Astrocyte (in vitro differentiated cells and primary cell): ENCODE data around the gene ADCY5. TPM values are rescaled to one million over a fixed set of nuclear protein-coding genes. Genes with fewer than 3 reads are reported as not detected.

Source experiments
- DNase-seq: peaks from one replicate; pipeline ENCODE4 v3.0.0-alpha.2; 2010; ENCODE audit warnings: low read depth
- FAIRE-seq: peaks from 2 replicates; lab custom pipeline; 2011; peaks lifted over from hg19 to GRCh38; lab: Jason Lieb, UNC
- H2AFZ ChIP-seq: 2 replicates; pipeline ENCODE4 v1.6.0; 2012; ENCODE audit warnings: low read depth, low read length, inconsistent platforms
- H3K27ac ChIP-seq: 2 replicates; pipeline ENCODE4 v1.5.1; 2011; ENCODE audit warnings: low read depth, low read length, inconsistent platforms
- H3K27me3 ChIP-seq: 2 replicates; pipeline ENCODE4 v1.6.0; 2011; ENCODE audit warnings: low read length, inconsistent platforms; ENCODE audit not compliant: insufficient read depth
- H3K36me3 ChIP-seq: 2 replicates; pipeline ENCODE4 v1.5.1; 2011; ENCODE audit warnings: low read length, inconsistent platforms; ENCODE audit not compliant: insufficient read depth
- H3K4me1 ChIP-seq: 2 replicates; pipeline ENCODE4 v1.5.1; 2011; ENCODE audit warnings: low read length, inconsistent platforms; ENCODE audit not compliant: insufficient read depth
- H3K4me2 ChIP-seq: 2 replicates; pipeline ENCODE4 v1.6.0; 2012; ENCODE audit warnings: low read length, inconsistent platforms
- H3K4me3 ChIP-seq: 2 replicates; pipeline ENCODE4 v1.5.1; 2011; ENCODE audit warnings: low read depth, mild to moderate bottlenecking, low read length, inconsistent platforms; ENCODE audit not compliant: insufficient read depth
- H3K79me2 ChIP-seq: 2 replicates; pipeline ENCODE4 v1.6.0; 2012; ENCODE audit warnings: mild to moderate bottlenecking, low read length, inconsistent platforms; ENCODE audit not compliant: insufficient read depth
- H3K9ac ChIP-seq: 2 replicates; pipeline ENCODE4 v1.6.0; 2012; ENCODE audit warnings: mild to moderate bottlenecking, low read length, inconsistent platforms
- H3K9me3 ChIP-seq: 2 replicates; pipeline ENCODE4 v1.5.1; 2012; ENCODE audit warnings: low read depth, mild to moderate bottlenecking, low read length, inconsistent platforms; ENCODE audit not compliant: insufficient read depth
- H4K20me1 ChIP-seq: 2 replicates; pipeline ENCODE4 v1.6.0; 2012; ENCODE audit warnings: low read length, inconsistent platforms; ENCODE audit not compliant: insufficient read depth
- H3K27ac Mint-ChIP-seq: one replicate; pipeline ENCODE4 v1.8.0; 2021; ENCODE audit warnings: mild to moderate bottlenecking, mixed read lengths; ENCODE audit not compliant: unreplicated experiment
- H3K27me3 Mint-ChIP-seq: one replicate; pipeline ENCODE4 v1.8.0; 2021; ENCODE audit warnings: low read depth, mixed read lengths; ENCODE audit not compliant: unreplicated experiment
- H3K36me3 Mint-ChIP-seq: one replicate; pipeline ENCODE4 v1.8.0; 2021; ENCODE audit warnings: low read depth, mixed read lengths; ENCODE audit not compliant: unreplicated experiment
- H3K4me1 Mint-ChIP-seq: one replicate; pipeline ENCODE4 v1.8.0; 2021; ENCODE audit warnings: low read depth, mixed read lengths; ENCODE audit not compliant: unreplicated experiment
- H3K4me3 Mint-ChIP-seq: one replicate; pipeline ENCODE4 v1.8.0; 2021; ENCODE audit warnings: mild to moderate bottlenecking, moderate library complexity, mixed read lengths; ENCODE audit not compliant: unreplicated experiment
- H3K9me3 Mint-ChIP-seq: one replicate; pipeline ENCODE4 v1.8.0; 2021; ENCODE audit warnings: mild to moderate bottlenecking, mixed read lengths; ENCODE audit not compliant: unreplicated experiment
- CTCF ChIP-seq: IDR thresholded peaks from 2 replicates; pipeline ENCODE4 v1.5.1; 2011; ENCODE audit warnings: low read depth, mild to moderate bottlenecking, inconsistent platforms, low read length, moderate library complexity; ENCODE audit not compliant: insufficient read depth
- EZH2 ChIP-seq: IDR thresholded peaks from 2 replicates; pipeline ENCODE4 v1.6.1; 2012; ENCODE audit warnings: mild to moderate bottlenecking, low read length, inconsistent platforms; ENCODE audit not compliant: insufficient read depth
- total RNA-seq: library from RNA; stranded (reverse); gene quantifications from 2 replicates; pipeline ENCODE4 v1.2.1, GENCODE V29; 2021

The ADCY5 gene
- total RNA-seq, 1 donor from 2014 or later: 1.2 TPM

DNA sequence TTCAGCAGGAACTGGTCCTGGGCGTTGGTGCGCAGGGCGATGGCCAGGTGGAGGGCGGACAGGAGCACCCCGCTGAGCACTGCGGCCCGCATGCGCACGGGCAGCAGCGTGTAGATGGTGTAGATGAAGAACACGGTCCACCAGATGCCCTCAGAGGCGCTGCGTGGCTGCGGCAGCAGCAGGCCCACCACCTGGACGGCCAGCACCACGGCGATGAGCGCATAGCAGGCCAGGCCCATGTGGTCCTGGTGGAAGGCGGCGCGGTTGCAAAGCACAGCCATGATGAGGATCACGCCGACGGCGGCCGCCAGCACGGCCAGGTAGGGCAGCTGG is 1.5 kb downstream of the ADCY5 start:
- Mint-ChIP-seq H3K4me3 (no peak overlapping the region), H3K9me3 (peaks cover 3% of the 10 kb centered on the region), H3K27me3 (peaks cover 64% of the 10 kb centered on the region), H3K36me3 (no peaks in the 10 kb centered on the region), H3K4me1 (no peaks in the 10 kb centered on the region), H3K27ac (no peak overlapping the region)
- peaks cover 5% of the 10 kb centered on the region for H4K20me1 ChIP-seq
- no peak overlapping the region for H3K9ac ChIP-seq
- peaks cover 57% of the 10 kb centered on the region for H3K27me3 ChIP-seq
- H3K79me2 ChIP-seq: no peaks in the 10 kb centered on the region
- H3K9me3 ChIP-seq: no peaks in the 10 kb centered on the region
- no peak for DNase-seq
- H2AFZ ChIP-seq: no peak overlapping the region
- H3K4me1 ChIP-seq: no peaks in the 10 kb centered on the region
- FAIRE-seq: no peak
- no peak overlapping the region for H3K4me2 ChIP-seq
- no peak for TF ChIP-seq EZH2
- no peak for TF ChIP-seq CTCF
- no peak overlapping the region for H3K4me3 ChIP-seq
- H3K36me3 ChIP-seq: no peaks in the 10 kb centered on the region
- H3K27ac ChIP-seq: no peak overlapping the region

GRCh38 chr3:123446610-123447109 is 2.2 kb downstream of the ADCY5 start:
- Histone ChIP-seq H3K9me3 (no peaks in the 10 kb centered on the region), H3K27me3 (peaks cover 57% of the 10 kb centered on the region), H3K9ac (no peak overlapping the region), H2AFZ (no peak overlapping the region), H4K20me1 (peaks cover 5% of the 10 kb centered on the region), H3K79me2 (no peaks in the 10 kb centered on the region), H3K27ac (no peak overlapping the region), H3K4me1 (no peaks in the 10 kb centered on the region), H3K4me2 (no peak overlapping the region), H3K4me3 (no peak overlapping the region), H3K36me3 (no peaks in the 10 kb centered on the region)
- TF ChIP-seq CTCF: no peak
- peak overlapping the region; percentile 36 for H3K4me3 Mint-ChIP-seq
- H3K27ac Mint-ChIP-seq: peak overlapping the region; percentile 44
- H3K27me3 Mint-ChIP-seq: peaks cover 69% of the 10 kb centered on the region
- DNase-seq (no peak), FAIRE-seq (no peak)
- no peaks in the 10 kb centered on the region for H3K4me1 Mint-ChIP-seq
- H3K9me3 Mint-ChIP-seq: peaks cover 3% of the 10 kb centered on the region
- no peaks in the 10 kb centered on the region for H3K36me3 Mint-ChIP-seq

GRCh38 chr3:123446210-123446609 is 2.7 kb downstream of the ADCY5 start:
- H3K9ac ChIP-seq: no peak overlapping the region
- no peak overlapping the region for H3K4me2 ChIP-seq
- TF ChIP-seq EZH2: no peak
- TF ChIP-seq CTCF: no peak
- H3K4me3 ChIP-seq: no peak overlapping the region
- no peak overlapping the region for H3K27ac ChIP-seq
- DNase-seq: no peak
- FAIRE-seq: no peak
- H3K36me3 Mint-ChIP-seq: no peaks in the 10 kb centered on the region
- no peaks in the 10 kb centered on the region for H3K9me3 ChIP-seq
- H3K4me1 Mint-ChIP-seq: no peaks in the 10 kb centered on the region
- no peaks in the 10 kb centered on the region for H3K79me2 ChIP-seq
- no peaks in the 10 kb centered on the region for H3K36me3 ChIP-seq
- H3K4me3 Mint-ChIP-seq: peak overlapping the region; percentile 36
- H3K9me3 Mint-ChIP-seq: peaks cover 3% of the 10 kb centered on the region
- peaks cover 70% of the 10 kb centered on the region for H3K27me3 Mint-ChIP-seq
- peaks cover 54% of the 10 kb centered on the region for H3K27me3 ChIP-seq
- H2AFZ ChIP-seq: no peak overlapping the region
- H3K4me1 ChIP-seq: no peaks in the 10 kb centered on the region
- peaks cover 5% of the 10 kb centered on the region for H4K20me1 ChIP-seq
- no peak overlapping the region for H3K27ac Mint-ChIP-seq
